ENCODE data around the gene TPSG1.

DNA sequence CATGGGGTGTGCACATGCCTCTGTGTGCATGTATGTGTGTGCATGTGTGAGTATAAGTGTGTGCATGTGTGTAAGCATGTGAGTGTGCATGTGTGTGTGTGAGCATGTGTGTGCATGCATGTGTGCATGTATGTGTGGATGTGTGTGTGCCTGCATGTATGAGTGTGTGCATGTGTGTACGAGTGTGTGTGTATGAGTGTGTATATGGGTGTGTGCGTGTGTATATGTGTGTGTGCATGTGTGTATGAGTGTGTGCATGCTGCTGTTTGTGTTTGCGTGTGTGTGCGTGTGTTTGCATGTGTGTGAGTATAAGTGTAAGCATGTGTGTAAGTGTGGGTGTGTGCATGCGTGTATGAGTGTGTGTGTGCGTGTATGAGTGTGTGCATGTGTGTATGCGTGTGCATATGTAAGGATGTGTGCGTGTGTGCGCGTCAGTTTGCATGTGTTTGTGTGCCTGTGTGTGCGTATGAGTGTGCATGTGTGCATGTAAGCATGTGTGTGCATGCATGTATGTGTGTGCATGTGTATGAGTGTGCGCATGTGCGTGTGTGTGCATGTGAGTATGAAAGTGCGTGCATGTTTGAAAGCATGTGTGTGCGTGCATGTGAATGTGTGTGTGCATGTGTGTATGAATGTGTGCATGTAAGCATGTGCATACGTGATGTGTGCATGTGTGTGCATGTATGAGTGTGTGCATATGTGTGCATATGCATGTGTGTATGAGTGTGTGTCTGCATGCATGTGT, 39.4 kb upstream of the TPSG1 start:
- TF ChIP-seq, protein P1, sequence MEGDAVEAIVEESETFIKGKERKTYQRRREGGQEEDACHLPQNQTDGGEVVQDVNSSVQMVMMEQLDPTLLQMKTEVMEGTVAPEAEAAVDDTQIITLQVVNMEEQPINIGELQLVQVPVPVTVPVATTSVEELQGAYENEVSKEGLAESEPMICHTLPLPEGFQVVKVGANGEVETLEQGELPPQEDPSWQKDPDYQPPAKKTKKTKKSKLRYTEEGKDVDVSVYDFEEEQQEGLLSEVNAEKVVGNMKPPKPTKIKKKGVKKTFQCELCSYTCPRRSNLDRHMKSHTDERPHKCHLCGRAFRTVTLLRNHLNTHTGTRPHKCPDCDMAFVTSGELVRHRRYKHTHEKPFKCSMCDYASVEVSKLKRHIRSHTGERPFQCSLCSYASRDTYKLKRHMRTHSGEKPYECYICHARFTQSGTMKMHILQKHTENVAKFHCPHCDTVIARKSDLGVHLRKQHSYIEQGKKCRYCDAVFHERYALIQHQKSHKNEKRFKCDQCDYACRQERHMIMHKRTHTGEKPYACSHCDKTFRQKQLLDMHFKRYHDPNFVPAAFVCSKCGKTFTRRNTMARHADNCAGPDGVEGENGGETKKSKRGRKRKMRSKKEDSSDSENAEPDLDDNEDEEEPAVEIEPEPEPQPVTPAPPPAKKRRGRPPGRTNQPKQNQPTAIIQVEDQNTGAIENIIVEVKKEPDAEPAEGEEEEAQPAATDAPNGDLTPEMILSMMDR (IDR thresholded peaks at IDR 0.05): no peak
- TF ChIP-seq POLR2AphosphoS5 (IDR thresholded peaks at IDR 0.05): no peak
